BE2C (cell line): ENCODE results near the gene CCDC175.
A peak's percentile ranks its signal among the peaks of the same experiment; 100 is the strongest.

Experiments used
- DNase-seq: peaks from one replicate; pipeline ENCODE4 v3.0.0-alpha.2; 2020
- H3K27me3 ChIP-seq: fragments of 250-450 bp; sonication (Bioruptor Pico); 2 replicates; pipeline ENCODE4 v1.5.1; 2020; ENCODE audit warnings: mild to moderate bottlenecking
- H3K36me3 ChIP-seq: fragments of 250-450 bp; sonication (Bioruptor Pico); 2 replicates; pipeline ENCODE4 v1.5.1; 2020; ENCODE audit warnings: mild to moderate bottlenecking
- H3K4me1 ChIP-seq: fragments of 250-450 bp; sonication (Bioruptor Pico); 2 replicates; pipeline ENCODE4 v1.5.1; 2020
- H3K4me3 ChIP-seq: 2 replicates; pipeline ENCODE4 v1.5.1; 2011; ENCODE audit warnings: low read depth, low read length
- H3K9me3 ChIP-seq: fragments of 250-450 bp; sonication (Bioruptor Pico); 2 replicates; pipeline ENCODE4 v1.5.1; 2020
- CTCF ChIP-seq: IDR thresholded peaks from 2 replicates; pipeline ENCODE4 v1.5.1; 2012; ENCODE audit warnings: mild to moderate bottlenecking, low read depth, low read length

Gene CCDC175

DNA sequence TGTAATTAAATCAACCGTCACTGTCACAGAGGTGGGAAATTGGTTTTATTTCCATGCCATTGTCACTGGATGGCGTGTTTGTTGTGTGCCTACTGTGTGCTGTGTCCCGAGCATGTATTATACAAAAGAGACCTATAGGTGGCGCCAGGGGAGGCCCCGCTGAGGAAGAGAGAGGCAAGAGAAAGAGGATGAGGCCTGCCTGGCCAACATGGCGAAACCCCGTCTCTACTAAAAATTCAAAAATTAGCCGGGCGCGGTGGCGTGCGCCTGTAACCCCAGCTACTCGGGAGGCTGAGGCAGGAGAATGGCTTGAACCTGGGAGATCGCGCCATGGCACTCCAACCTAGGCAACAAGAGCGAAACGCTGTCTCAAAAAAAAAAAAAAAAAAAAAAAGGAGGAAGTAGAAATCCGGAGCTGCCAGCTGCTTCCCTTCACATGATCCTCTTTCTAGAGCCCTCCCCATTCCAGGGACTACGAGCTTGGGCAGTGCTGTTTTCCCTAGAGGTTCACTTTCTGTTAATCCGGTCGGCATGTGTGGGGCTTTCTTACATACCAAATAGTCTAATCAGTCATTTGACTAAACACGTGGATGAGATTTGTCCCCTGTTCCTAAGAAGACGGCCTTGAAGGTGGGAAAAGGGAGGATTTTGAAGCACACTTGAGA, 6.4 kb upstream of the CCDC175 start:
- H3K9me3 ChIP-seq = no peaks in the 10 kb centered on the region
- no peak for DNase-seq
- H3K27me3 ChIP-seq = no peaks in the 10 kb centered on the region
- H3K36me3 ChIP-seq = no peaks in the 10 kb centered on the region
- H3K4me3 ChIP-seq = no peak overlapping the region
- peak; percentile 16; the same call in 1 of the 2 replicates for TF ChIP-seq CTCF
- no peaks in the 10 kb centered on the region for H3K4me1 ChIP-seq

DNA sequence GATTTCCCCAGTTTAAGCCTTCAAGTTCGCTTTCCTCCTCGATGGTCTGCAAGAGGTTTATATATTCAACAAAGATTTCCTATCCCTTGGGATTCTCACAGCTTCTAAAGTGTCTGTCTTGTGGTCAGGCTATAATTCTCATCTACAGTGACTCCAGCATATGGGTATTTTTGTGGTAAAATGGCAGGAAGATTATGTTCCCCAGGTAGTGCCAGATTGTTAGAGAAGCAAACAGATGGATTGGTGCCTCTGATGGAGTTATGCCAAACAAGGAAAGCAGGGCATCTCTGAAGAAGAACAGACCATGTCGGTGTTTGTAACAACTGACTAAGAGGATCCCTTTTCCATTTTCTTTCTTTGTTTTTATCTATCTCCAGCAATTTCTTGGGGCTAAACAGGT, 5.5 kb upstream of the CCDC175 start:
- Histone ChIP-seq H3K4me1 (no peaks in the 10 kb centered on the region), H3K27me3 (no peaks in the 10 kb centered on the region), H3K4me3 (no peak overlapping the region), H3K36me3 (no peaks in the 10 kb centered on the region), H3K9me3 (no peaks in the 10 kb centered on the region)
- TF ChIP-seq CTCF = no peak
- no peak for DNase-seq

DNA sequence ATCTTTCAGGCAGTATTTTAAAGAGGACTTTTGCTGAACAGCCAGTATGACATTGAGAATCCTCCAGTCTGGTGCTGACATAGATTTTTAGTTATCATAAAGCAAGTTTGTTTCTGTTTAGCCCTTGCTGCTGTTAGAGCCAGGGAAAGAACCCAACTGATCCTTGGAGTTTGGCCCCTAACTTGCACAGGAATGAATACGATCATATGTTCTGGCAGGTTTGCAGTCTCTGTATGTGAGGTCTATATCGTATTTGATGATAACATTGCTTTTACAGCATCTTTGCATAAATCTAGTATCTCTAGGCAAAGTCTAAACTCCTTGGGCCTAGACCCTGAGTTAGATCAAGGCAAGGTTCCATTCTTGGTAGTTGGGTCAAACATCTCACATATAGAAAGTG, 4.3 kb upstream of the CCDC175 start:
- Histone ChIP-seq H3K4me3 (no peak overlapping the region), H3K36me3 (no peaks in the 10 kb centered on the region), H3K27me3 (no peaks in the 10 kb centered on the region), H3K9me3 (no peaks in the 10 kb centered on the region), H3K4me1 (no peaks in the 10 kb centered on the region)
- no peak for DNase-seq
- TF ChIP-seq CTCF = no peak

DNA sequence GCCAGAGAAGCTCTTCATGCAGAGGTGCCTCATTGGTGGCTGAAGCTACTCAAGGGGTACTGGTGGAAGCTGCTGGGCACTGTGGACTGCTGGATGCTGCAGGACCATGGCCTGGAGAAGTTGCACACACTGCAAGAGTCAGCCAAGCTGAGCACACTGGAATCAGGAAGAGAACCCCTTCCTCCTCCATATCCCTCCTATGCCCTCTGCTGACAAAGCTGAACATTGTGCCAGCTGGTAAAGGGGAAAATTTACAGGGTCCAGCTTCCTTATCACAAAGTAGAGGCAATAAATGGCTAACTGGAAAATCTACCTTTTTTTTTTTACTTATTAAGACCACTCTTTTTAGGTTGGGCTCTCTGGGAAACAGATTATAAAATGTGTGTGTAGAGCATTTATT, 6.5 kb downstream of the CCDC175 start:
- no peak for DNase-seq

GRCh38 chr14:59566725-59567124, 9.9 kb downstream of the CCDC175 start:
- no peak for TF ChIP-seq CTCF
- DNase-seq = no peak
- H3K9me3 ChIP-seq = no peaks in the 10 kb centered on the region

More for the DNA sequence above, 6.5 kb downstream of the CCDC175 start:
- Histone ChIP-seq H3K9me3 (no peaks in the 10 kb centered on the region), H3K4me1 (no peaks in the 10 kb centered on the region), H3K27me3 (no peaks in the 10 kb centered on the region; the same call in 1 of the 2 replicates), H3K36me3 (no peaks in the 10 kb centered on the region), H3K4me3 (no peak overlapping the region)
- TF ChIP-seq CTCF = peak; percentile 21; the same call in 1 of the 2 replicates

DNA sequence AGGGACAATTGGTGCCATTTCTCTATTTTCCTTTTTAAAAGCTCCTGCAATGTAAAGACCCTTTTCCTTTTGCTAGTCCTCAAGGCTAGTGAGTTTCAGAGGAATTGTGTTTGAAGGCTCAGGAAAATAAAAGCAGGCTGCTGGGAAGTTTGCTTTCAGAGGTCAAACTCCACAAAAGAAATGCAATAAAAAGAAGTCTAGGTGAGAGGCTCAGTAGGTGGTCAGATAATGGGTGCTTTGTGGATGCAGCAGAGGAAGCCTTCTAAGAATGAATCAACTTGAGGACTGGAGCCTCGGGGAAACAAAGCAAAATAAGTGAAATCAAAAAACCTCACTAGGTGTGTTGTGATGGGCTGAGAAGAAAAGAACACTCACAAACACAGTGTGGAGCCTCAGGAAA, 10.3 kb downstream of the CCDC175 start:
- H3K4me3 ChIP-seq = no peak overlapping the region
- H3K4me1 ChIP-seq = no peaks in the 10 kb centered on the region
- H3K9me3 ChIP-seq = no peaks in the 10 kb centered on the region
- DNase-seq = no peak
- H3K27me3 ChIP-seq = no peaks in the 10 kb centered on the region; the same call in 1 of the 2 replicates
- no peaks in the 10 kb centered on the region for H3K36me3 ChIP-seq
- TF ChIP-seq CTCF = no peak

More at GRCh38 chr14:59566725-59567124, 9.9 kb downstream of the CCDC175 start:
- Histone ChIP-seq H3K4me3 (no peak overlapping the region), H3K36me3 (no peaks in the 10 kb centered on the region), H3K4me1 (no peaks in the 10 kb centered on the region), H3K27me3 (no peaks in the 10 kb centered on the region; the same call in 1 of the 2 replicates)
